Stimulated activated CD8-positive, alpha-beta memory T cell treated with anti-CD3 and anti-CD28 coated beads, Interleukin-2, amount 100 ng/mL, for 48 hours (primary cell): ENCODE measurements around the gene CDC42BPA.

Experiments
- DNase-seq, 2 donors: peaks; one replicate each; pipeline ENCODE4 v3.0.0-alpha.2; 2020; ENCODE audit warnings: low read depth in 2 of 2

CDC42BPA gene

DNA sequence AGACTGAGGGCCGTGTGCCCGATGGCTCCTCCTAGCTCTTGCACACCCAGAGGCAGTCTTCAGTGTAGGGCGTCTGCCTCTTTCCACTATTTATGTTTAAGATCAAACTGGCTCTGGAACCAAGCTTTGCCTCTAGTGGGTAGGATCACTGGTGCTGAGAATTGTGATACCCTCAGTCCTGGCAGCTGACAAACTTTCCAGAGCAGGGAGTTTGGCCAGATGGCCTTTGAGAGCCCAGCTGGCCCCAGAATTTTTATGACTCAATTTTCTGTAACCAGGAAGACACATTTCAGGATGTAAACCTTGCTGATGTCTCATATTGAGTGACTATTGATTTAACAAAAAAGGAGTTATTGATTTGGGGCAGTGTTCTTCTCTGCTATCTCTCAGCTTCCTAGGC lies 371.5 kb downstream of the CDC42BPA start:
- no peak for DNase-seq

- DNase-seq: no peak
Observed at GRCh38 chr1:226946285-226946684, 372.0 kb downstream of the CDC42BPA start.

GRCh38 chr1:226945858-226946245 lies 372.4 kb downstream of the CDC42BPA start:
- DNase-seq: no peak

GRCh38 chr1:226945106-226945857 lies 373.0 kb downstream of the CDC42BPA start:
- no peak for DNase-seq

DNA sequence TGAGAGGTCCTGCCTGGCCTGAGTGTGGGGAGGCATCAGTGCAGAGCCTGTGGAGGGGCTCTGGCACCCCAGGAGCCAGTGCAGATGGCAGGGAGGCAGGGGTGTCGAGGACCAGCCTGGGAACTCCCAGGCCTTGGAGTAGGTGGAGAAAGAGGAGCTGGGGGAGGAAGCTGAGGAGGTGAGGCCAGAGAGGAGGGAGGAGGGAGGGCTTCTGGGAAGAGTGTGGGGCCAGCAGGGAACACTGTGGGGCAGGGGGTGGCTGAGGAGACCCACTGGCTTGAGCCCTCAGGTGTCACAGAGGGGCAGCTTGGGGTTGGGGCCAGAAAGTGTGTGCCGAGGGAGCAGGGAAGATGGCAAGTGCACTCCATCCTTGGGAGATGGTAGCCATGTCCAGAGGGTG lies 374.4 kb downstream of the CDC42BPA start:
- no peak for DNase-seq

GRCh38 chr1:226943156-226943555 lies 375.1 kb downstream of the CDC42BPA start:
- no peak for DNase-seq

DNA sequence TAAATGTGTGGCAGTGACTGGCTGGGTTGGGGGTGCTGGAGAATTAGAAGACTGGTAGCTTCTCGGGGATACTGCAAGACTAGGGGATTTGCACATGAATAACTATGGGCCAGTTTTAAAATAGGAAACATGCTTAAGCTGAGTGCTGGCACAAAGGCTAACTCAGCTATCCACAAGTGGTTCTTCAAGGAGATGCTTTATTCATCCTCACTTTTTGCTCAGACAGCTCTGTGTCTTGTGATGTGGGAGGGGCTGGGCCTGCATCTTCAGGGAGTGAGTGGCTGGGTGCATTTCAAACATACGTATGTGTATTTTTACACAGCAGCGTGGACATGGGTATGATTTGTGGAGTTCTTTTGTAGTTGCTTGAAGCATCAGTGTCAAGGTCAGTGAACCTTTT lies 375.9 kb downstream of the CDC42BPA start:
- DNase-seq: no peak

- DNase-seq: no peak
Observed at GRCh38 chr1:226940806-226941067, 377.6 kb downstream of the CDC42BPA start.

DNA sequence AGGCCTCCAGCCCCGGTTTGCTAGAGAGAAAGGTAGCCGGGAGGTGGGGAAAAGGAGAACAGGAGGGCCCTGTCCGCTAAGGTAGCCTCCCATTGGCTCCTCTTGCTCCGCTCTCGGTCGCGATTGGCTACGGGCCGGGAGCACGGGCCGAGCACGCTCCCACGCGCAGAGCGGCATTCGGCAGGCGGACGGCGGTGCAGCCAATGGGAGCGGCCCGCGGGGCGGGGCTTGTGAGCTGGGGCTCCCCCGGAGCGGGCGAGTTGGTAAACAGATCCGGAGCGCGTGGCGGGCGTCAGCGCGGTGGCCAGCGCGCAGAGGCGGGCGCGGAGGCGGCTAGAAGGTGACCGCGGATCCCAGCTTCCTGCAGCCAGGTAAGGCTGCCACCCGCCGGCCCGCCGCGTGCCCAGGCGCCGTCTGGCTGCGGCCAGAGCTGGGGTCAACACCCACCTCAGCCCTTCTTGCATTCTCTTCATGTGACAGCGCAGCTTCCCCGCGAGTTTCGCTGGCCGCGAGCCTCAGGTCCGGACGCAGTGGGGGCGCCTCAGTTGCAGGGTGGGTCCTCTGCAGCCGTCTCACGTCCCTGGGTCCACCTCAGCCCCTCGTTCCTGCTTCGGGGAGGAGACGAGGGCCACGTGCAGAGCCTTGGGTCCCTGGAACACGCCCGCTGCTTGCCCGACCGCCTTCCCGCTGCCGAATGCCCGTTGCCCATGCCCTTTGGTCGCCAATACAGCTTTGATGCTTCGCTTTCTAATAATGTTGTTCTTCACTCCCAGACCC lies 378.1 kb downstream of the CDC42BPA start, which contains the start of gene COQ8A:
Gene COQ8A (plus strand): TSS at position 266 of the 777 bp plus-strand sequence. CDS start 21,092 bp downstream, outside the sequence.
- peak; percentile 97 to 99 for DNase-seq
